PC-9 (cell line): ENCODE results near the gene RASL11B. TPM values are rescaled to one million over a fixed set of nuclear protein-coding genes. Genes with fewer than 3 reads are reported as not detected.

Source experiments
- BruUV-seq: library from RNA; stranded (reverse); fragments of 400-500 nt; replicated peaks from 2 replicates; lab custom pipeline; 2021; lab: Mats Ljungman, UMichigan
- CTCF ChIA-PET: fragments of 300-600 bp; sonication (Branson Sonifier 250); formaldehyde crosslinking; loops from one replicate; lab custom pipeline; 2022; ENCODE audit warnings: antibody characterized with exemption; lab: Charles Lee
- POLR2A ChIA-PET: fragments of 300-600 bp; sonication (Branson Sonifier 250); formaldehyde crosslinking; loops from one replicate; lab custom pipeline; 2022; ENCODE audit warnings: antibody characterized with exemption; ENCODE audit not compliant: unreplicated experiment; lab: Charles Lee
- DNase-seq, 2 experiments: peaks; one replicate each; pipeline versions ENCODE4 v3.0.0 to v3.0.0-alpha.2; 2015 to 2022; ENCODE audit warnings: mixed read lengths in 1 of 2
- H2AFZ ChIP-seq: fragments of 200-600 bp; sonication (generic); 2 replicates; pipeline ENCODE4 v1.8.1; 2017; ENCODE audit warnings: antibody characterized with exemption
- H3F3A ChIP-seq: fragments of 200-600 bp; sonication (generic); 2 replicates; pipeline ENCODE4 v1.8.1; 2017; ENCODE audit warnings: antibody characterized with exemption, mild to moderate bottlenecking, low read depth; ENCODE audit not compliant: insufficient read depth
- H3K27ac ChIP-seq: fragments of 200-600 bp; sonication (generic); 2 replicates; pipeline ENCODE4 v1.6.1; 2016; ENCODE audit warnings: mixed run types
- H3K27me3 ChIP-seq: fragments of 200-600 bp; sonication (generic); 2 replicates; pipeline ENCODE4 v1.6.1; 2016; ENCODE audit warnings: low read depth, mixed run types; ENCODE audit not compliant: insufficient read depth
- H3K36me3 ChIP-seq: fragments of 200-600 bp; sonication (generic); 2 replicates; pipeline ENCODE4 v1.6.1; 2016; ENCODE audit warnings: low read depth, mixed run types
- H3K4me1 ChIP-seq: fragments of 200-600 bp; sonication (generic); replicated peaks from 2 replicates; pipeline ENCODE4 v1.6.1; 2016; ENCODE audit warnings: mixed run types; ENCODE audit not compliant: insufficient read depth
- H3K4me2 ChIP-seq: fragments of 200-600 bp; sonication (generic); 2 replicates; pipeline ENCODE4 v1.6.1; 2017; ENCODE audit warnings: mixed run types
- H3K4me3 ChIP-seq: fragments of 200-600 bp; sonication (generic); 2 replicates; pipeline ENCODE4 v1.6.1; 2016; ENCODE audit warnings: mixed run types
- H3K79me2 ChIP-seq: fragments of 200-600 bp; sonication (generic); 2 replicates; pipeline ENCODE4 v1.6.1; 2017; ENCODE audit warnings: low read depth, mixed run types
- H3K9me2 ChIP-seq: fragments of 200-600 bp; sonication (generic); 2 replicates; pipeline ENCODE4 v1.8.1; 2017; ENCODE audit warnings: mild to moderate bottlenecking; ENCODE audit not compliant: insufficient read depth
- H3K9me3 ChIP-seq: fragments of 200-600 bp; sonication (generic); 2 replicates; pipeline ENCODE4 v1.8.1; 2016; ENCODE audit warnings: low read depth; ENCODE audit not compliant: insufficient read depth
- H4K20me1 ChIP-seq: fragments of 200-600 bp; sonication (generic); 2 replicates; pipeline ENCODE4 v1.8.1; 2017; ENCODE audit not compliant: insufficient read depth
- EZH2 ChIP-seq: fragments of 200-600 bp; sonication (generic); IDR thresholded peaks from 2 replicates; pipeline ENCODE4 v1.8.0; 2017; ENCODE audit warnings: antibody characterized with exemption, low read depth
- intact Hi-C: fragments of 100-400 bp; cut with micrococcal nuclease; formaldehyde crosslinking; loops from one replicate; pipeline ENCODE4 v1.10.0; 2022; ENCODE audit not compliant: unreplicated experiment
- total RNA-seq: library from RNA; stranded (reverse); gene quantifications from 2 replicates; pipeline ENCODE4 v1.2.3, GENCODE V29; 2021
- TF ChIP-seq, protein P1 (sequence below): fragments of 200-600 bp; sonication (generic); conservative IDR thresholded peaks from 2 replicates; pipeline ENCODE4 v1.6.1; 2017; ENCODE audit warnings: mixed run types, antibody characterized with exemption, mild to moderate bottlenecking, moderate library complexity

Gene RASL11B
- total RNA-seq, 1 experiment from 2014 or later: not detected

DNA sequence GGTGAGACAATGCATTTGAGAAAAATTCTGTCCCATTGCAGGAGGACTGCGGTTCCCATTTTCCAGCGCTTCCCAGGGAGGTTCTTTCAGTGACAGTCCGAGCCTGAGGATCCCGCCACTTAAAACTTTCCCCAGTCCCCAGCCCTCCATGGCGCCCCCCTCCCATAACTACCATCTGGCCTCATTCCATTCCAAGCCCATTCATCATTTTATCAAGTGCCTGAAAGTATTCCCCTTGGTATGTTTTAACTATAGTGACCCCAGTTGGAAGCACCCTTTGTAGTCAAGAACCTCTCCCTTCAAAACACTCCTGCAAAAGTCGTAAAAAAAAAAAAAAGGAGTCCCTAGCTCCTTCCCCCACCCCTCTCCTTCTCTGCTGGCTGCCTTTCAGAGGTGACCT is 1.2 kb downstream of the RASL11B start:
- Histone ChIP-seq H3K4me2 (no peak overlapping the region), H3K9me2 (no peaks in the 10 kb centered on the region), H3F3A (no peaks in the 10 kb centered on the region), H3K27ac (no peak overlapping the region), H4K20me1 (no peaks in the 10 kb centered on the region), H3K79me2 (no peaks in the 10 kb centered on the region), H3K27me3 (no peaks in the 10 kb centered on the region), H2AFZ (no peak overlapping the region), H3K36me3 (no peaks in the 10 kb centered on the region), H3K4me1 (no peaks in the 10 kb centered on the region; the same call in 1 of the 2 replicates), H3K4me3 (no peak overlapping the region), H3K9me3 (no peaks in the 10 kb centered on the region; the same call in 1 of the 2 replicates)
- POLR2A ChIA-PET: no interaction called here
- CTCF ChIA-PET: no interaction called here
- TF ChIP-seq EZH2: no peak
- TF ChIP-seq, protein P1, sequence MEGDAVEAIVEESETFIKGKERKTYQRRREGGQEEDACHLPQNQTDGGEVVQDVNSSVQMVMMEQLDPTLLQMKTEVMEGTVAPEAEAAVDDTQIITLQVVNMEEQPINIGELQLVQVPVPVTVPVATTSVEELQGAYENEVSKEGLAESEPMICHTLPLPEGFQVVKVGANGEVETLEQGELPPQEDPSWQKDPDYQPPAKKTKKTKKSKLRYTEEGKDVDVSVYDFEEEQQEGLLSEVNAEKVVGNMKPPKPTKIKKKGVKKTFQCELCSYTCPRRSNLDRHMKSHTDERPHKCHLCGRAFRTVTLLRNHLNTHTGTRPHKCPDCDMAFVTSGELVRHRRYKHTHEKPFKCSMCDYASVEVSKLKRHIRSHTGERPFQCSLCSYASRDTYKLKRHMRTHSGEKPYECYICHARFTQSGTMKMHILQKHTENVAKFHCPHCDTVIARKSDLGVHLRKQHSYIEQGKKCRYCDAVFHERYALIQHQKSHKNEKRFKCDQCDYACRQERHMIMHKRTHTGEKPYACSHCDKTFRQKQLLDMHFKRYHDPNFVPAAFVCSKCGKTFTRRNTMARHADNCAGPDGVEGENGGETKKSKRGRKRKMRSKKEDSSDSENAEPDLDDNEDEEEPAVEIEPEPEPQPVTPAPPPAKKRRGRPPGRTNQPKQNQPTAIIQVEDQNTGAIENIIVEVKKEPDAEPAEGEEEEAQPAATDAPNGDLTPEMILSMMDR: no peak
- no TSS peak for BruUV-seq
- DNase-seq: no peak
- intact Hi-C loops: no loop called here

DNA sequence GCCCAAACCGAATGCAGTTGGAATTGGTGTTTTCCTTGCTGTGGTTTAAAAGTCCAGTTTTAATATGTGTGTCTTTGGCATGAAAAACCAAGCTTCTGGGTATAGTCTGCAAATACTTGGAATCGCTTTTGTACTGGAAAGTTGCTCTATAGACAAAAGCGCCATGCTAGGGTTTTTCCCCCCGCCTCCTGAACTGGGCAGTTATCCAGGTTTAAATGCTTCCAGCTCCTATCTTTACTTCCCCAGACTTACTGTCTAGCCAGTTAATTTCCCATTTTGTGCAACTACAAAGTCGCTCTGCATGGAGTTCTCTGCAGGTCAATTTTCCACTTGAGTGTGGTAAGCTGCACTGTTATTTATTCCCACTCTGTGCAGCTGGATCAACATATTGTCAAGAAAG is 2.7 kb downstream of the RASL11B start:
- POLR2A ChIA-PET: interaction anchor here (0.7 kb wide), 1 partner anchor 341 kb away, joined by 9 read pairs; no protein-coding TSS in a partner anchor
- no TSS peak for BruUV-seq
- TF ChIP-seq EZH2: no peak
- TF ChIP-seq, protein P1: no peak
- Histone ChIP-seq H4K20me1 (no peaks in the 10 kb centered on the region), H3K79me2 (no peaks in the 10 kb centered on the region), H3K9me2 (no peaks in the 10 kb centered on the region), H3K36me3 (no peaks in the 10 kb centered on the region), H3K4me3 (no peak overlapping the region), H2AFZ (no peak overlapping the region), H3K4me1 (no peaks in the 10 kb centered on the region; the same call in 1 of the 2 replicates), H3K9me3 (no peaks in the 10 kb centered on the region), H3K27me3 (no peaks in the 10 kb centered on the region), H3K4me2 (no peak overlapping the region), H3K27ac (no peak overlapping the region), H3F3A (no peaks in the 10 kb centered on the region)
- DNase-seq: no peak
- CTCF ChIA-PET: no interaction called here
- intact Hi-C loops: no loop called here

DNA sequence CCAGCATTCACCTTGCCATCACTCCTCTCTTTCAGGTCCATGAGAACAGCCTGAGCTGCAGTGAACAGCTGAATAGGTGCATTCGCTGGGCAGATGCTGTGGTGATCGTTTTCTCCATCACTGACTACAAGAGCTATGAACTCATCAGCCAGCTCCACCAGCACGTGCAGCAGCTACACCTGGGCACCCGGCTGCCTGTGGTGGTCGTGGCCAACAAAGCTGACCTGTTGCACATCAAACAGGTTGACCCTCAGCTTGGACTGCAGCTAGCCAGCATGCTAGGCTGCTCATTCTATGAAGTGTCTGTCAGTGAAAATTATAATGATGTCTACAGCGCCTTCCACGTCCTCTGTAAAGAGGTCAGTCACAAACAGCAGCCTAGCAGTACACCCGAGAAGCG is 3.2 kb downstream of the RASL11B start:
- ChIA-PET CTCF (no interaction called here), POLR2A (interaction anchor here (0.7 kb wide), 1 partner anchor 340 kb away, joined by 9 read pairs; no protein-coding TSS in a partner anchor)
- intact Hi-C loops: no loop called here
- no peak overlapping the region for H3K4me2 ChIP-seq
- no peaks in the 10 kb centered on the region for H3K27me3 ChIP-seq
- H2AFZ ChIP-seq: no peak overlapping the region
- H3K36me3 ChIP-seq: no peaks in the 10 kb centered on the region
- H3K4me3 ChIP-seq: no peak overlapping the region
- H3K27ac ChIP-seq: no peak overlapping the region
- BruUV-seq: no TSS peak
- no peaks in the 10 kb centered on the region for H3F3A ChIP-seq
- no peaks in the 10 kb centered on the region for H3K9me3 ChIP-seq
- H3K79me2 ChIP-seq: no peaks in the 10 kb centered on the region
- DNase-seq: no peak
- no peaks in the 10 kb centered on the region for H4K20me1 ChIP-seq
- H3K9me2 ChIP-seq: no peaks in the 10 kb centered on the region
- H3K4me1 ChIP-seq: no peaks in the 10 kb centered on the region; the same call in 1 of the 2 replicates
- TF ChIP-seq EZH2: no peak
- TF ChIP-seq, protein P1: no peak
